Sigmoid colon (tissue), 7 donors: ENCODE results near the gene C9orf40. TPM values are rescaled to one million over a fixed set of nuclear protein-coding genes. Genes with fewer than 3 reads are reported as not detected.
A peak's percentile ranks its signal among the peaks of the same experiment; 100 is the strongest.

Experiments
- DNase-seq: peaks from one replicate; pipeline ENCODE4 v3.0.0-alpha.2; 2019
- H3K27ac ChIP-seq, 4 donors: fragments of 200-600 bp; sonication (generic); one replicate each; pipeline ENCODE4 v1.5.1; 2016 to 2019; ENCODE audit warnings: mild to moderate bottlenecking in 1 of 4
- H3K27me3 ChIP-seq, 3 donors: fragments of 200-600 bp; sonication (generic); one replicate each; pipeline ENCODE4 v1.5.1; 2019; ENCODE audit warnings: mild to moderate bottlenecking in 1 of 3
- H3K36me3 ChIP-seq, 4 donors: fragments of 200-600 bp; sonication (generic); one replicate each; pipeline ENCODE4 v1.5.1; 2016 to 2019
- H3K4me1 ChIP-seq, 4 donors: fragments of 200-600 bp; sonication (generic); one replicate each; pipeline ENCODE4 v1.5.1; 2017 to 2019
- H3K4me3 ChIP-seq, 4 donors: fragments of 200-600 bp; sonication (generic); one replicate each; pipeline ENCODE4 v1.5.1; 2017 to 2019; ENCODE audit warnings: mild to moderate bottlenecking in 2 of 4, moderate library complexity in 1 of 4
- H3K9me3 ChIP-seq, 4 donors: fragments of 200-600 bp in 3 of 4; sonication (generic) in 3 of 4; one replicate each; pipeline versions ENCODE4 v1.5.1 to v1.6.1; 2013 to 2019
- EP300 ChIP-seq, 4 donors: sonication (generic); formaldehyde crosslinking; IDR thresholded peaks; one replicate each; pipeline ENCODE4 v1.6.1; 2017; ENCODE audit warnings: antibody characterized with exemption in 4 of 4
- POLR2A ChIP-seq, 2 donors: fragments of 450-650 bp; IDR thresholded peaks; one replicate each; pipeline ENCODE4 v1.6.1; 2016; ENCODE audit warnings: antibody characterized with exemption in 2 of 2, mild to moderate bottlenecking in 2 of 2, moderate library complexity in 2 of 2
- POLR2AphosphoS5 ChIP-seq, 4 donors: sonication (generic); formaldehyde crosslinking; IDR thresholded peaks; one replicate each; pipeline ENCODE4 v1.6.1; 2017; ENCODE audit warnings: antibody characterized with exemption in 4 of 4
- WGBS, 2 donors: extraction: QIAGEN DNeasy Blood & Tissue Kit; methylation state at CpG; one replicate each; pipeline ENCODE4 v1.1.7; 2013; 5-methylcytosine and 5-hydroxymethylcytosine counted together
- intact Hi-C: fragments of 100-400 bp; cut with DNase I; formaldehyde crosslinking; loops from one replicate; pipeline ENCODE4 v1.15.1; 2023
- polyA plus RNA-seq, 3 donors: library from polyadenylated mRNA; stranded (reverse); fragments of 200-250 nt; gene quantifications; one replicate each; pipeline ENCODE4 v1.2.3, GENCODE V29; 2013
- total RNA-seq, 4 donors: library from RNA; depleted of rRNA; stranded (reverse); fragments of >200 nt; gene quantifications; one replicate each; pipeline ENCODE4 v1.1.0, GENCODE V29; 2016
- TF ChIP-seq, protein P1 (sequence below), 4 experiments: fragments of 450-650 bp in 3 of 4; fragments of 200-600 bp in 1 of 4; IDR thresholded peaks; one replicate each; pipeline ENCODE4 v1.5.1; 2016 to 2019; ENCODE audit warnings: antibody characterized with exemption in 4 of 4, mild to moderate bottlenecking in 3 of 4, moderate library complexity in 2 of 4
- donor health status: healthy with polysubstance abuse.
- donor health status: Bipolar disorder and iron deficiency.
- donor health status: healthy.

The C9orf40 gene, protein sequence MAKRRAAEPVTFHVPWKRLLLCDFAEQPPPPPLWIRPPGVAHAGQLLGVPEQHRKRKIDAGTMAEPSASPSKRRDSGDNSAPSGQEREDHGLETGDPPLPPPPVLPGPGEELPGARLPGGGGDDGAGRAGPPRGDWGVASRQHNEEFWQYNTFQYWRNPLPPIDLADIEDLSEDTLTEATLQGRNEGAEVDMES
- total RNA-seq, result 1 to 10 TPM; 4.9 to 7.5 (median 5.9) TPM
- 10 to 100 TPM in 1 of 3 donors, 1 to 10 TPM in 2; 6.6 to 12.3 (median 7.7) TPM for polyA plus RNA-seq

DNA sequence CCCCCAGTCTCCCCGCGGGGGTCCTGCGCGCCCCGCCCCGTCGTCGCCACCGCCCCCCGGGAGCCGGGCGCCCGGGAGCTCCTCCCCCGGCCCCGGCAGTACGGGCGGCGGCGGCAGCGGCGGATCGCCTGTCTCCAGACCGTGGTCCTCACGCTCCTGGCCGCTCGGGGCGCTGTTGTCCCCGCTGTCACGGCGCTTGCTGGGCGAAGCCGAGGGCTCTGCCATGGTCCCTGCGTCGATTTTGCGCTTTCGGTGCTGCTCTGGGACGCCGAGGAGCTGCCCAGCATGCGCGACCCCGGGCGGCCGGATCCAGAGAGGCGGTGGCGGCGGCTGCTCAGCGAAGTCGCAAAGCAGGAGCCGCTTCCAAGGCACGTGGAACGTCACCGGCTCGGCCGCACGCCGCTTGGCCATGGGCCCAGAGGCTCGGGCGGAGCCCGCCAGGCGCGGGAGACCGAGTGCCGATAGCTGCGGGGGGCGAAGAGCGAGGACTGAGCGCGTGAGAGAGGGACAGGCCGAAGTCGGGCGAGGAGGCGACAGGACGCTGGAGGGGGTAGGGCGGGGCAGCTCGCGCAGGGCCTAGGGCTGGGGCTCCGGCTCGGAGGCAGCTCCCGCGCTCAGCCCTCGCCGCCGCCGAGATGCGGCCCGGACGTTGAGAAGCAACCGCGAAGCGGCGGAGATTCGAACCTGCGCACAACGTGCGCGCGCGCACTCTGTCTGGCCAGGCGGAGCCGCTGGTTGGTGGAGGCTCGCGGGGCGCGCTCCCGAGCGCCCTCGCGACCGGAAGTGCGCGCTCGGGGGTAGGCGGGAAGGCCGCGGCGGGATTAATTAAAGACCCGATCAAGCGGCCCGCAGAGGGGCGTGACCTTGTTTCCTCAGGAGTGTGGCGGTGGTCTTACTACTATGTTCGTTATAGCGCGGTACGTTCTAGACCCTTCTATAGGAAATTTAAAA, at the start of gene C9orf40:
TSS of gene C9orf40 (minus strand) at position 712 of the 951 bp plus-strand sequence. CDS start at position 411, 301 bp downstream.
- H3K27me3 ChIP-seq, result no peaks in the 10 kb centered on the region
- peaks cover 0 to 7% (median 4%) of the 10 kb centered on the region in 4 donors for H3K4me1 ChIP-seq
- DNase-seq, result peak; percentile 93
- H3K36me3 ChIP-seq, result no peaks in the 10 kb centered on the region
- H3K27ac ChIP-seq, result peak within 1 kb of the TSS; percentile 93 to 97 (median 94)
- 0% methylated on average over 125 of the region's 125 CpGs for WGBS, 2 donors
- TF ChIP-seq EP300 (IDR thresholded peaks at IDR 0.05), result no peak
- TF ChIP-seq, protein P1, sequence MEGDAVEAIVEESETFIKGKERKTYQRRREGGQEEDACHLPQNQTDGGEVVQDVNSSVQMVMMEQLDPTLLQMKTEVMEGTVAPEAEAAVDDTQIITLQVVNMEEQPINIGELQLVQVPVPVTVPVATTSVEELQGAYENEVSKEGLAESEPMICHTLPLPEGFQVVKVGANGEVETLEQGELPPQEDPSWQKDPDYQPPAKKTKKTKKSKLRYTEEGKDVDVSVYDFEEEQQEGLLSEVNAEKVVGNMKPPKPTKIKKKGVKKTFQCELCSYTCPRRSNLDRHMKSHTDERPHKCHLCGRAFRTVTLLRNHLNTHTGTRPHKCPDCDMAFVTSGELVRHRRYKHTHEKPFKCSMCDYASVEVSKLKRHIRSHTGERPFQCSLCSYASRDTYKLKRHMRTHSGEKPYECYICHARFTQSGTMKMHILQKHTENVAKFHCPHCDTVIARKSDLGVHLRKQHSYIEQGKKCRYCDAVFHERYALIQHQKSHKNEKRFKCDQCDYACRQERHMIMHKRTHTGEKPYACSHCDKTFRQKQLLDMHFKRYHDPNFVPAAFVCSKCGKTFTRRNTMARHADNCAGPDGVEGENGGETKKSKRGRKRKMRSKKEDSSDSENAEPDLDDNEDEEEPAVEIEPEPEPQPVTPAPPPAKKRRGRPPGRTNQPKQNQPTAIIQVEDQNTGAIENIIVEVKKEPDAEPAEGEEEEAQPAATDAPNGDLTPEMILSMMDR (IDR thresholded peaks at IDR 0.05), result peak in 3 of 4 experiments; percentile 65 to 88 (median 68)
- TF ChIP-seq POLR2AphosphoS5 (IDR thresholded peaks at IDR 0.05), result peak; percentile 40 to 83 (median 74)
- TF ChIP-seq POLR2A (IDR thresholded peaks at IDR 0.05), result peak; percentile 22 to 24
- intact Hi-C loops, result loop anchor here (1.0 to 5.0 kb wide), 4 partner anchors 48 to 135 kb away; partner anchors contain the start of genes CARNMT1, NMRK1, OSTF1 and TRPM6
- no peaks in the 10 kb centered on the region for H3K9me3 ChIP-seq
- H3K4me3 ChIP-seq, result peak within 1 kb of the TSS; percentile 62 to 98 (median 90)

DNA sequence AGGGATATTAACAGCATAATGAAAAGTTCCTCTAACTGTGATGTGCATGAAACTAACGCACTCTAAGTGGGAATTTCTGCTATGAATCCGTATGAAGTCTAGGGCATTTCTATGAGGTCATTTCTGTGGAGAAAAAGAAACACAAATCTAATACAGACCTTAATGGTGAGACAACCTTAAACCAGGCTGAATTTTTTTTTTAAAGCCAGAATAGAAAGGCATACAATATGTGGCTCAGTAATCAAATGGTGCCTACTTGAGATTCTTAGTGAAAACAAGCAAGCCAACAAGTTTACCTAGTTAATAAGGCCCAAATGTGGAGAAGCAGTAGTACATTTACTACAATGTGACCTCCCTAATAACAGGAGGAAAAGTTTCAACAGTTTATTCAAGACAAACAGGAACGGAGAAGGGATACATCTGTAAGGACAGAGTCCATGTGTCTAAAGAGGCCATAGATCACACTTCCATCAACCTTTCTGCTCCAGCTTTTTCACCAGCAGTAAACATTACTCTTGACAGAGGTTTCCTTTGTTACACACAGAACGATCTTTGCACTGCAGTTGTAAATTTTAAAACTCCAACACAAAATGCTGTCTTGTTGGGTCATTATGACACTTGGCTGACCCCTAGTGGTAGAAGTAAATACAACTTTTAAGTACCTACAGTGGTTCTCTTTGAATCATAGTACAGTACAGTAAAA, 49.2 kb upstream of the C9orf40 start:
- Histone ChIP-seq H3K4me1 (peaks cover 0 to 5% (median 2%) of the 10 kb centered on the region in 4 donors), H3K36me3 (no peaks in the 10 kb centered on the region), H3K27ac (no peak overlapping the region), H3K9me3 (no peaks in the 10 kb centered on the region), H3K27me3 (no peaks in the 10 kb centered on the region), H3K4me3 (no peak overlapping the region)
- WGBS, 2 donors, result 36 to 54% methylated on average over 4 of the region's 4 CpGs
- no peak for DNase-seq
- intact Hi-C loops, result loop anchor here (1.0 to 2.0 kb wide), 2 partner anchors 49 to 228 kb away; partner anchors contain the start of gene C9orf40
- no peak for TF ChIP-seq POLR2A (IDR thresholded peaks at IDR 0.05)
- no peak for TF ChIP-seq POLR2AphosphoS5 (IDR thresholded peaks at IDR 0.05)
- TF ChIP-seq, protein P1 (IDR thresholded peaks at IDR 0.05), result peak; percentile 42 to 79 (median 72)
- no peak for TF ChIP-seq EP300 (IDR thresholded peaks at IDR 0.05)

DNA sequence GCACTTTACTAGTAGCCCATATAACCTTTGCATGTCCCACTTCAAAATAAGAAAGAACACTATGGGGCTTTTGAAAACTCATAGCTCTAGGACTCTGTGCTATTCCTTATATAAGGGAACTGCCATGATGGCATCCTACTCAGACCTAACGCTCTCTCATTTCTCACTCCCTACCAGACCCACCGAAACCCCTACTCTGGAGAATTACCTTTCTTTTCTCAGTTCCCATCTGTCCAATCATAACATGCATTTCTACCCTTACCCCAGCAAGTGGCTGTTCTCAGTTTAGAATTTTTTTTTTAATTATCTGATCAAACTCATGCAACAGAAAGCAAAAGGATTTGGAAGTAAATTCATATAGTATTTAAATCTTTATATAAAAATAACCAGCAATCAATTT, 48.1 kb upstream of the C9orf40 start:
- intact Hi-C loops, result loop anchor here (2.0 kb wide), 1 partner anchor 48 kb away; the partner anchor contains the start of gene C9orf40

DNA sequence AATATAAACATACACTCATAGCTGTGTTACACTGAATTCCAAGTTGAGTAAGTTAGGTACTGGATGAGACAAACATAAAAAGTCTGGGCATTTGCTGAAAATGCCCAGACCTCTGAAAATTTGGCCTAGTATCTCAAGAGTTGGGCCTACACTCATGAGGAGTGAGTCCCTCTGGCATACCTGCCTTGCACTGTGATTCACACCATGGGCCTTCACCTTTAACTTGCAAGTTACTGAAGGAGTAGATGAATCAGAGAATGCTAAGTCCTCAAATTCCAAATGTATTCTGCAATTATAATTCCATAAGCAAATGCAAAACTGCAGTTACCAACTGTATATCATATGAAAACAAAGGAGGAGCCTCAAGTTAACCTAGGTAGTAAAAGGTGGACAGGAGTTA, 32.3 kb upstream of the C9orf40 start:
- intact Hi-C loops, result no loop called here
- H3K4me1 ChIP-seq, result peaks cover 0 to 27% (median 3%) of the 10 kb centered on the region in 4 donors

More for the DNA sequence above, 48.1 kb upstream of the C9orf40 start:
- Histone ChIP-seq H3K4me3 (no peak overlapping the region), H3K27ac (no peak overlapping the region), H3K27me3 (no peaks in the 10 kb centered on the region), H3K4me1 (peaks cover 0 to 5% (median 2%) of the 10 kb centered on the region in 4 donors), H3K36me3 (peaks cover 0 to 6% (median 0%) of the 10 kb centered on the region in 4 donors), H3K9me3 (no peaks in the 10 kb centered on the region)
- TF ChIP-seq EP300 (IDR thresholded peaks at IDR 0.05), result no peak
- no peak for TF ChIP-seq POLR2AphosphoS5 (IDR thresholded peaks at IDR 0.05)
- TF ChIP-seq, protein P1 (IDR thresholded peaks at IDR 0.05), result no peak
- no peak for TF ChIP-seq POLR2A (IDR thresholded peaks at IDR 0.05)
- 95 to 96% methylated on average over 2 of the region's 2 CpGs for WGBS, 2 donors
- DNase-seq, result no peak

More for the DNA sequence above, 32.3 kb upstream of the C9orf40 start:
- no peak for DNase-seq
- H3K27ac ChIP-seq, result no peak overlapping the region
- no peak for TF ChIP-seq POLR2A (IDR thresholded peaks at IDR 0.05)
- no peak for TF ChIP-seq EP300 (IDR thresholded peaks at IDR 0.05)
- TF ChIP-seq, protein P1 (IDR thresholded peaks at IDR 0.05), result no peak
- no peak for TF ChIP-seq POLR2AphosphoS5 (IDR thresholded peaks at IDR 0.05)
- H3K4me3 ChIP-seq, result no peak overlapping the region
- peaks cover 0 to 12% (median 0%) of the 10 kb centered on the region in 4 donors for H3K36me3 ChIP-seq
- no peaks in the 10 kb centered on the region for H3K9me3 ChIP-seq
- H3K27me3 ChIP-seq, result no peaks in the 10 kb centered on the region
